ENCODE measurements around the gene GBP3.
"Not testable (repeated sequence)": the region's sequence is repeated elsewhere in the genome, so short reads cannot be mapped to it uniquely, and the experiment has no call there.

Gene GBP3

GRCh38 chr1:89040315-89040626, 17.6 kb upstream of the GBP3 start:
- DNase-seq, result no peak

GRCh38 chr1:89037186-89037585, 14.5 kb upstream of the GBP3 start:
- DNase-seq, result no peak

GRCh38 chr1:89035080-89035479, 12.4 kb upstream of the GBP3 start:
- DNase-seq, result no peak

- not testable (repeated sequence) for DNase-seq
These were observed 11.3 kb upstream of the GBP3 start for GRCh38 chr1:89034004-89034403.

GRCh38 chr1:89029051-89029450, 6.4 kb upstream of the GBP3 start:
- not testable (repeated sequence) for DNase-seq

- DNase-seq, result no peak
These were observed 3.3 kb upstream of the GBP3 start for GRCh38 chr1:89025928-89026327.

- DNase-seq, result no peak
These were observed 360 bp upstream of the GBP3 start for GRCh38 chr1:89023026-89023425.

GRCh38 chr1:89018318-89018717, 4.3 kb downstream of the GBP3 start:
- not testable (repeated sequence) for DNase-seq

GRCh38 chr1:89008511-89008910, 14.2 kb downstream of the GBP3 start:
- no peak for DNase-seq

GRCh38 chr1:89005286-89006151, 17.1 kb downstream of the GBP3 start:
- DNase-seq, result no peak

- not testable (repeated sequence) for DNase-seq
These were observed 20.5 kb downstream of the GBP3 start for GRCh38 chr1:89002176-89002575.

GRCh38 chr1:89001510-89001909, 21.2 kb downstream of the GBP3 start:
- no peak for DNase-seq

- peak; percentile 65 for DNase-seq
These were observed 23.9 kb downstream of the GBP3 start for GRCh38 chr1:88998716-88999115.

- no peak for DNase-seq
These were observed 32.2 kb downstream of the GBP3 start for GRCh38 chr1:88990426-88990825.

GRCh38 chr1:88985692-88986091, 37.0 kb downstream of the GBP3 start:
- no peak for DNase-seq

GRCh38 chr1:88985032-88985431, 37.6 kb downstream of the GBP3 start:
- DNase-seq, result no peak

- DNase-seq, result no peak
These were observed 38.1 kb downstream of the GBP3 start for GRCh38 chr1:88984569-88984968.

GRCh38 chr1:88983791-88984559, 38.7 kb downstream of the GBP3 start:
- DNase-seq, result no peak

- no peak for DNase-seq
These were observed 40.6 kb downstream of the GBP3 start for GRCh38 chr1:88982055-88982454.

- DNase-seq, result not testable (repeated sequence)
These were observed 41.2 kb downstream of the GBP3 start for GRCh38 chr1:88981506-88981905.

GRCh38 chr1:88980870-88981269, 41.8 kb downstream of the GBP3 start:
- DNase-seq, result no peak

GRCh38 chr1:88979749-88980116, 42.9 kb downstream of the GBP3 start:
- no peak for DNase-seq

GRCh38 chr1:88979054-88979748, 43.5 kb downstream of the GBP3 start:
- no peak for DNase-seq

GRCh38 chr1:88976235-88976634, 46.4 kb downstream of the GBP3 start:
- no peak for DNase-seq

All from DMS153 (cell line).